K562 (cell line): ENCODE data around the gene KDM4C. TPM values are rescaled to one million over a fixed set of nuclear protein-coding genes. Genes with fewer than 3 reads are reported as not detected.
A peak's percentile ranks its signal among the peaks of the same experiment; 100 is the strongest.

Source experiments
- ATAC-seq: fragments of 200-7000 bp; cut with Tn5 transposase; 3 replicates; pipeline ENCODE4 v1.9.1; 2020; ENCODE audit warnings: moderate library complexity
- BruUV-seq: library from RNA; stranded (reverse); fragments of 400-500 nt; replicated peaks from 2 replicates; lab custom pipeline; 2021; lab: Mats Ljungman, UMichigan
- CTCF ChIA-PET: fragments of 300-600 bp; formaldehyde crosslinking; extraction: SDS; loops from one replicate; lab custom pipeline; 2021; ENCODE audit warnings: low intra/inter-chr PET ratio; lab: Yijun Ruan, JAX
- POLR2A ChIA-PET: fragments of 300-600, 350-650 bp; sonication (Branson Sonifier 250); formaldehyde crosslinking; extraction: SDS; loops from one replicate; lab custom pipeline; 2021; ENCODE audit warnings: antibody characterized with exemption, inconsistent platforms; lab: Yijun Ruan, JAX
- DNase-seq, 4 experiments: peaks; one replicate each; pipeline versions ENCODE4 v3.0.0 to v3.0.0-alpha.2; 2011 to 2018; ENCODE audit warnings: low spot score in 3 of 4, mixed read lengths in 3 of 4; ENCODE audit errors: extremely low read depth in 1 of 4
- FAIRE-seq: peaks from 2 replicates; lab custom pipeline; 2011; peaks lifted over from hg19 to GRCh38; lab: Jason Lieb, UNC
- H2AFZ ChIP-seq: 2 replicates; pipeline ENCODE4 v1.6.0; 2011; ENCODE audit warnings: low read depth, low read length, control low read depth, inconsistent platforms
- H3K27ac ChIP-seq: fragments of 200-600 bp; 3 replicates; pipeline ENCODE4 v1.8.0; 2011; ENCODE audit warnings: low read depth, mild to moderate bottlenecking, control low read depth, inconsistent platforms, low read length, moderate library complexity, mixed read lengths; ENCODE audit errors: extremely low read depth
- H3K27me3 ChIP-seq, 2 experiments: fragments of 300-600 bp in 1 of 2; 2 replicates in 1 of 2; 3 replicates in 1 of 2; pipeline versions ENCODE4 v1.6.0 to v1.8.0; 2011; ENCODE audit warnings: inconsistent platforms in 2 of 2, low read length in 2 of 2, mild to moderate bottlenecking in 1 of 2, mixed read lengths in 1 of 2, moderate library complexity in 1 of 2; ENCODE audit not compliant: control insufficient read depth in 2 of 2, insufficient read depth in 2 of 2
- H3K36me3 ChIP-seq: fragments of 300-600 bp; 3 replicates; pipeline ENCODE4 v1.8.0; 2011; ENCODE audit warnings: mild to moderate bottlenecking, low read length, inconsistent platforms; ENCODE audit not compliant: control insufficient read depth, insufficient read depth
- H3K4me1 ChIP-seq, 2 experiments: fragments of 200-600 bp in 1 of 2; replicated peaks in 1 of 2; 2 replicates in 1 of 2; 3 replicates in 1 of 2; pipeline versions ENCODE4 v1.5.1 to v1.8.0; 2011; ENCODE audit warnings: inconsistent platforms in 2 of 2, low read length in 2 of 2, mild to moderate bottlenecking in 1 of 2, mixed read lengths in 1 of 2, moderate library complexity in 1 of 2; ENCODE audit not compliant: control insufficient read depth in 2 of 2, insufficient read depth in 2 of 2
- H3K4me2 ChIP-seq: 2 replicates; pipeline ENCODE4 v1.6.1; 2011; ENCODE audit warnings: low read length, control low read depth, inconsistent platforms, mixed read lengths; ENCODE audit not compliant: insufficient read depth
- H3K4me3 ChIP-seq: fragments of 200-600 bp; sonication (generic), shearing (Covaris generic); 2 replicates; pipeline ENCODE4 v1.5.1; 2016; ENCODE audit warnings: control low read depth, inconsistent platforms
- H3K79me2 ChIP-seq: fragments of 200-600 bp; 3 replicates; pipeline ENCODE4 v1.8.0; 2011; ENCODE audit warnings: low read length, inconsistent platforms; ENCODE audit not compliant: control insufficient read depth, insufficient read depth
- H3K9ac ChIP-seq, 2 experiments: 2 replicates each; pipeline versions ENCODE4 v1.6.0 to v1.6.1; 2011; ENCODE audit warnings: low read depth in 2 of 2, low read length in 2 of 2, control low read depth in 1 of 2, inconsistent platforms in 1 of 2, mild to moderate bottlenecking in 1 of 2, mixed read lengths in 1 of 2; ENCODE audit not compliant: insufficient read depth in 1 of 2
- H3K9me1 ChIP-seq: one replicate; pipeline ENCODE4 v1.6.0; 2011; ENCODE audit warnings: inconsistent platforms, mild to moderate bottlenecking, low read length, moderate library complexity; ENCODE audit not compliant: control insufficient read depth, insufficient read depth
- H3K9me3 ChIP-seq: replicated peaks from 2 replicates; pipeline ENCODE4 v1.5.1; 2011; ENCODE audit warnings: low read depth, low read length, inconsistent platforms; ENCODE audit not compliant: control insufficient read depth, insufficient read depth
- H4K20me1 ChIP-seq: replicated peaks from 2 replicates; pipeline ENCODE4 v1.6.1; 2011; ENCODE audit warnings: low read length, inconsistent platforms, mixed read lengths; ENCODE audit not compliant: control insufficient read depth, insufficient read depth
- CEBPB ChIP-seq: fragments of 450-650 bp; IDR thresholded peaks from 2 replicates; pipeline ENCODE4 v1.6.1; 2016; ENCODE audit warnings: missing genetic modification characterization, missing compliant biosample characterization
- CREB1 ChIP-seq, 2 experiments: sonication (generic) in 1 of 2; formaldehyde crosslinking in 1 of 2; IDR thresholded peaks; 2 replicates each; pipeline versions ENCODE4 v1.6.1 to v1.8.0; 2012 to 2022; ENCODE audit warnings: inconsistent platforms in 1 of 2, mild to moderate bottlenecking in 1 of 2, missing genetic modification reagents in 1 of 2, moderate library complexity in 1 of 2
- KLF16 ChIP-seq: IDR thresholded peaks from 2 replicates; pipeline ENCODE4 v1.6.1; 2016; ENCODE audit warnings: antibody characterized with exemption
- MAZ ChIP-seq, 2 experiments: fragments of 450-650 bp in 1 of 2; sonication (generic) in 1 of 2; formaldehyde crosslinking; IDR thresholded peaks in 1 of 2; conservative IDR thresholded peaks in 1 of 2; 2 replicates each; pipeline versions ENCODE4 v1.4.0 to v1.5.0; 2020; ENCODE audit warnings: mild to moderate bottlenecking in 1 of 2, missing genetic modification reagents in 1 of 2
- PATZ1 ChIP-seq: fragments of 250-450 bp; sonication (Bioruptor Pico); IDR thresholded peaks from 2 replicates; pipeline ENCODE4 v1.5.0; 2020; ENCODE audit warnings: mild to moderate bottlenecking, borderline replicate concordance
- PHF21A ChIP-seq: fragments of 450-650 bp; IDR thresholded peaks from 2 replicates; pipeline ENCODE4 v1.6.1; 2017; ENCODE audit warnings: low read depth, borderline replicate concordance
- PURB ChIP-seq: sonication (generic); formaldehyde crosslinking; IDR thresholded peaks from 2 replicates; pipeline ENCODE4 v1.9.0; 2021; ENCODE audit warnings: low read depth, mild to moderate bottlenecking, missing genetic modification reagents
- RFX5 ChIP-seq: IDR thresholded peaks from 2 replicates; pipeline ENCODE4 v1.6.1; 2011; ENCODE audit warnings: low read depth, mild to moderate bottlenecking, improper control_type of control experiment, low read length
- SFPQ ChIP-seq: fragments of 200-400 bp; formaldehyde crosslinking; IDR thresholded peaks from 2 replicates; pipeline ENCODE4 v1.6.1; 2017; ENCODE audit warnings: mild to moderate bottlenecking, low read depth, low read length, moderate library complexity
- TBL1XR1 ChIP-seq, 2 experiments: IDR thresholded peaks; 2 replicates each; pipeline ENCODE4 v1.6.1; 2012; ENCODE audit warnings: improper control_type of control experiment in 2 of 2, low read length in 2 of 2, mild to moderate bottlenecking in 1 of 2
- ZEB2 ChIP-seq: fragments of 450-650 bp; IDR thresholded peaks from 2 replicates; pipeline ENCODE4 v1.6.1; 2016
- ZNF347 ChIP-seq: fragments of 450-650 bp; formaldehyde crosslinking; IDR thresholded peaks from 2 replicates; pipeline ENCODE4 v1.4.0; 2020; ENCODE audit warnings: low read depth, mild to moderate bottlenecking, moderate library complexity
- WGBS: fragments of 100-300 bp; shearing (Covaris generic); methylation state at CpG from one replicate; pipeline ENCODE4 v1.1.6; 2016; ENCODE audit warnings: low coverage, mixed read lengths; ENCODE audit not compliant: insufficient coverage; ENCODE audit errors: missing lambda C conversion rate; 5-methylcytosine and 5-hydroxymethylcytosine counted together
- in situ Hi-C: fragments of 300-500 bp; cut with MboI; formaldehyde crosslinking; loops from 4 replicates; pipeline ENCODE4 v1.15.0; 2018; ENCODE audit warnings: inconsistent platforms, mixed read lengths
- intact Hi-C: fragments of 100-400 bp; cut with micrococcal nuclease; formaldehyde crosslinking; loops from 2 replicates; pipeline ENCODE4 v1.14.2; 2022
- polyA plus RNA-seq, 8 experiments: library from polyadenylated mRNA; depleted of rRNA in 4 of 8; stranded (reverse) in 5 of 8; unstranded in 3 of 8; fragments of >200 nt; fragmentation: Nextera tagmentation in 2 of 8; fragmentation: Illumina TruSeq in 1 of 8; extraction: Ambion mirVana in 2 of 8; extraction: Trizol in 1 of 8; gene quantifications; 2 replicates each; pipeline versions ENCODE4 v1.2.1 to v1.2.3, GENCODE V29; 2011 to 2014; ENCODE audit warnings: inconsistent platforms in 1 of 8, missing spikeins in 1 of 8
- total RNA-seq, 7 experiments: library from RNA; depleted of rRNA in 6 of 7; stranded (reverse); fragments of >200 nt in 6 of 7; fragmentation: Illumina TruSeq in 2 of 7; extraction: Trizol in 2 of 7; gene quantifications; 2 replicates each; pipeline versions ENCODE4 v1.2.1 to v1.2.3, GENCODE V29; 2011 to 2021; ENCODE audit warnings: low replicate concordance in 1 of 7
- TF ChIP-seq, protein P1 (sequence below): sonication (generic); IDR thresholded peaks from 2 replicates; pipeline ENCODE4 v1.6.1; 2016
- TF ChIP-seq, protein P2 (sequence below), 3 experiments: IDR thresholded peaks in 2 of 3; conservative IDR thresholded peaks in 1 of 3; 2 replicates each; pipeline ENCODE4 v1.5.1; 2011 to 2012; ENCODE audit warnings: low read length in 3 of 3, mild to moderate bottlenecking in 3 of 3, control low read depth in 2 of 3, improper control_type of control experiment in 1 of 3, inconsistent platforms in 1 of 3, low read depth in 1 of 3, mixed read lengths in 1 of 3, moderate library complexity in 1 of 3; ENCODE audit not compliant: insufficient read depth in 2 of 3

Gene KDM4C
- total and polyA plus RNA-seq, 9 of the 15 experiments (the other 6 are each of a cell fraction or from before 2014, with no cell fraction given) = 5.4 to 17.0 (median 12.6) TPM

DNA sequence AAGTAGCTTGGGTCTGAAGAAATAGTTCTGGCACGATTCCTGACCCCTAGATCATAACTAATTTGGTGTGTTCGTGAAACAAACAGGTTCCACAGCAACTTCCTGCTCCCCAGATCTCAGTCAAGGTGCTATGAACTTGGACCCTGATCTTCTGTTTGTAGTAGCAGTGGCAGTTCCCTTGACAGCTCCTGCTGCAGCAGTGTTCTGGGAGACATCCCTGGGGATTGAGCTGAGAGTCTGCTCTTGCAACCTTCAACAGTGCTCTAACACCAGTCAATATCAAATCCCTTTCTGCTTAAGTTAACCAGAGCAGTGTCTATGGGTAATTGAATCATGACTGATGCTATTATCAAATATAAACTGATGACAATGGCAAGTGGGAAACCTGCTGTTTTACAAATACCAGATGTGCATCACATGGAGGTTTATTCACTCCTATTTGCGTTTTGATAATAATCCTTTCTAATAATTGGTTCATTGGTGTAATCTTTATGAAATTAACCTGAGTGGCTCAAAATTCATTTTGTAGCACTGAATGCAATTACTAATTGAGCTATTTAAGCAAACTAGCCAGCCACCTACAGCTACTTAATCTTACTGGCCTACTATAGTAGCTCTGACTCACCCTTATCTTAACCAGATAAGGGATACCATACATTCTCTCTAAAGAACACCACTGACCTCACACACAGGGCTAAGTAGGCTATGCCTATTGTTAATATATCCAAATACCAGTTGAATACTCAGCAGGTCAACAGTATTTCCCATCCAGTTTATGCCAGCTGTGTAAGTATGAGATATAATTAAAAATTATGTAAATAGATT lies 21.9 kb downstream of the KDM4C start:
- BruUV-seq = no TSS peak
- Histone ChIP-seq H3K36me3 (no peaks in the 10 kb centered on the region), H3K27ac (no peak overlapping the region), H3K4me2 (peak overlapping the region; percentile 36; the same call in 1 of the 2 replicates), H4K20me1 (peaks cover 20% of the 10 kb centered on the region), H3K9me3 (no peaks in the 10 kb centered on the region), H3K4me1 (peaks cover 5 to 18% of the 10 kb centered on the region in 2 experiments; a peak in 4 of 5 replicates), H3K79me2 (peaks cover 71% of the 10 kb centered on the region), H3K4me3 (no peak overlapping the region), H3K27me3 (no peaks in the 10 kb centered on the region), H2AFZ (no peak overlapping the region), H3K9ac (no peak overlapping the region), H3K9me1 (peaks cover 2% of the 10 kb centered on the region)
- ChIA-PET CTCF (no interaction called here), POLR2A (interaction anchor here (0.8 to 1.0 kb wide), 4 partner anchors 21 to 98 kb away, joined by 3 to 5 read pairs (median 4); partner anchors contain the start of gene KDM4C)
- FAIRE-seq (no peak), DNase-seq (peak; percentile 31 to 57 (median 38)), ATAC-seq (peak; percentile 87)
- in situ Hi-C loops = no loop called here
- WGBS = 55% methylated on average over 3 of the region's 3 CpGs
- intact Hi-C loops = no loop called here
- TF ChIP-seq PATZ1 (CRISPR knock-in tag) (no peak), CEBPB (no peak), PURB (no peak), MAZ (CRISPR knock-in tag; conservative IDR thresholded peaks at IDR 0.05 in 1 of 2, IDR thresholded peaks at IDR 0.05 in 1 of 2) (no peak), TBL1XR1 (IDR thresholded peaks at IDR 0.05; ENCODE audit: low read length in 2 of 2) (no peak), KLF16 (no peak), ZNF347 (no peak), CREB1 (IDR thresholded peaks at IDR 0.05) (no peak), CREB1 (CRISPR knock-in tag; IDR thresholded peaks at IDR 0.05) (no peak), SFPQ (no peak), PHF21A (no peak), ZEB2 (no peak), RFX5 (no peak)
- TF ChIP-seq, protein P1, sequence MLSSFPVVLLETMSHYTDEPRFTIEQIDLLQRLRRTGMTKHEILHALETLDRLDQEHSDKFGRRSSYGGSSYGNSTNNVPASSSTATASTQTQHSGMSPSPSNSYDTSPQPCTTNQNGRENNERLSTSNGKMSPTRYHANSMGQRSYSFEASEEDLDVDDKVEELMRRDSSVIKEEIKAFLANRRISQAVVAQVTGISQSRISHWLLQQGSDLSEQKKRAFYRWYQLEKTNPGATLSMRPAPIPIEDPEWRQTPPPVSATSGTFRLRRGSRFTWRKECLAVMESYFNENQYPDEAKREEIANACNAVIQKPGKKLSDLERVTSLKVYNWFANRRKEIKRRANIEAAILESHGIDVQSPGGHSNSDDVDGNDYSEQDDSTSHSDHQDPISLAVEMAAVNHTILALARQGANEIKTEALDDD = peak; percentile 96
- TF ChIP-seq, protein P2, sequence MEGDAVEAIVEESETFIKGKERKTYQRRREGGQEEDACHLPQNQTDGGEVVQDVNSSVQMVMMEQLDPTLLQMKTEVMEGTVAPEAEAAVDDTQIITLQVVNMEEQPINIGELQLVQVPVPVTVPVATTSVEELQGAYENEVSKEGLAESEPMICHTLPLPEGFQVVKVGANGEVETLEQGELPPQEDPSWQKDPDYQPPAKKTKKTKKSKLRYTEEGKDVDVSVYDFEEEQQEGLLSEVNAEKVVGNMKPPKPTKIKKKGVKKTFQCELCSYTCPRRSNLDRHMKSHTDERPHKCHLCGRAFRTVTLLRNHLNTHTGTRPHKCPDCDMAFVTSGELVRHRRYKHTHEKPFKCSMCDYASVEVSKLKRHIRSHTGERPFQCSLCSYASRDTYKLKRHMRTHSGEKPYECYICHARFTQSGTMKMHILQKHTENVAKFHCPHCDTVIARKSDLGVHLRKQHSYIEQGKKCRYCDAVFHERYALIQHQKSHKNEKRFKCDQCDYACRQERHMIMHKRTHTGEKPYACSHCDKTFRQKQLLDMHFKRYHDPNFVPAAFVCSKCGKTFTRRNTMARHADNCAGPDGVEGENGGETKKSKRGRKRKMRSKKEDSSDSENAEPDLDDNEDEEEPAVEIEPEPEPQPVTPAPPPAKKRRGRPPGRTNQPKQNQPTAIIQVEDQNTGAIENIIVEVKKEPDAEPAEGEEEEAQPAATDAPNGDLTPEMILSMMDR (IDR thresholded peaks at IDR 0.05 in 2 of 3, conservative IDR thresholded peaks at IDR 0.05 in 1 of 3; ENCODE audit: insufficient read depth in 2 of 3, low read depth in 1 of 3, low read length in 3 of 3) = no peak
